ENCODE data around the gene FDPS.
"Not testable (repeated sequence)": the region's sequence is repeated elsewhere in the genome, so short reads cannot be mapped to it uniquely, and the experiment has no call there.

The FDPS gene

DNA sequence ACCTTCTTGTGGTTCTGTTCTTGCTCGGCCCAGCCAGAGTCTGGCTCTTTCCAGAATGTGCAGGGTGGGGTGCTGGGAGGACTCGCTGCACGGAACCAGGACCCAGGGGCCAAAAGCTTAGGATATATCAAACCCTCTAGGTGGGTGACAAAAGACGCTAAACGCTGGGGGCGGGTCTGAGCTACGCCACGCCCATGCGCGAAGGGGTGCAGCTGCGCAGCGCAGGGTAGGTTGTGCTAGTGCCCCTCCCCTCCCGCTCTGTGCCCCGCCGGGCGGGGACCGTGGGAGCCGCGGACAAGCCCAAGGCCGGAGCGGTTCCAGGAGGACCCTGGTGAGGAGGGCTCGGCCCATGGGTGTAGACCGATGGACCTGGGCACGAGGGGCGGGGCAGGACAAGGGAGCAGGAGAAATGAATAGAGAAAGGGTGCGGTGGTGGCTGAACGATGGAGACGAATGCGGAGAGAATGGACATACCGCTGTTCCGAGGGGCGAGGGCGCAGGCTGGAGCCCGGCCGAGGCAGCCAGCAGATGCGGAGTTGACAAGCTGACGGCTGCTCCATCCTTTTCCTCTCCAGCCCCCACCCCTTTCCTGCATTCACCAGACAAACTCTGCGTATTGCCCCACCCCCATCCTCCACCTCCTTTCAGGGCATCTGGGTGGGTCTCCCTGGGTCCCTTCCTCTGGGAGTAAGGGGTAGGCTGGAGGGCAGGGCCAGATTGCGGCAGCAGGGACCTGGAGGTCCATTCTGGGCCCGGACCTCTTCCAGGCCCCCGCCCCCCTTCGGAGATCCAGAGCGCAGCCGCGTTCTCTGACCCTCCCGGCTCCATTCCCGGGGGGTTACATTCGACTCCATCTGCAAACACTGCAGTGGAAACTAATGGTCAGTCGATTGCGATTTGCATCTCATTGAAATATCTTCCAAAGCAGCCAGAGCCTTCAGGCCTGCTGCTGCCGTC, 12.3 kb downstream of the FDPS start, which contains the start of gene RUSC1:
Gene RUSC1 (plus strand): TSS at position 234 of the 957 bp plus-strand sequence. CDS start 880 bp downstream, outside the sequence.
- DNase-seq, result peak; percentile 86

DNA sequence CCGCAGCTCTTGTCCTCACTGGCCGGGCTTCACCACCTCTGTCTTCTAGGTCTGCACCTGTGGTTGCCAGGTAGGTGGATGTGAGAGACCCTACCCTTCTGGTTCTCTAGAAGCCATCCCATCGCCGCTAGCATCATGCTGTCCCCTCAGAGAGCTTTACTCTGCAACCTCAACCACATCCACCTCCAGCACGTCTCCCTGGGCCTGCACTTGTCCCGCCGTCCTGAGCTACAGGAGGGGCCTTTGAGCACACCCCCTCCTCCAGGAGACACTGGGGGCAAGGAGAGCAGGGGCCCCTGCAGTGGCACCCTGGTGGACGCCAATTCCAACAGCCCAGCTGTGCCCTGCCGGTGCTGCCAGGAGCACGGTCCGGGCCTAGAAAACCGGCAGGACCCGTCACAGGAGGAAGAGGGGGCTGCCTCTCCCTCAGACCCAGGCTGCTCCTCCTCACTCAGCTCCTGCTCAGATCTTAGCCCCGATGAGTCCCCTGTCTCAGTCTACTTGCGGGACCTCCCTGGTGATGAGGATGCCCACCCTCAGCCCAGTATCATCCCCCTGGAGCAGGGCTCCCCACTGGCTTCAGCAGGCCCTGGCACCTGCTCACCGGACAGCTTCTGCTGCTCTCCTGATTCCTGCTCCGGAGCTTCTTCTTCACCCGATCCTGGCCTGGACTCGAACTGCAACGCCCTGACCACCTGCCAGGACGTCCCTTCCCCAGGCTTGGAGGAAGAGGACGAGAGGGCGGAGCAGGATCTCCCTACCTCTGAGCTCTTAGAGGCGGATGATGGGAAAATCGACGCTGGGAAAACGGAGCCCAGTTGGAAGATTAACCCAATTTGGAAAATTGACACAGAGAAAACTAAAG, 13.2 kb downstream of the FDPS start:
- no peak for DNase-seq

DNA sequence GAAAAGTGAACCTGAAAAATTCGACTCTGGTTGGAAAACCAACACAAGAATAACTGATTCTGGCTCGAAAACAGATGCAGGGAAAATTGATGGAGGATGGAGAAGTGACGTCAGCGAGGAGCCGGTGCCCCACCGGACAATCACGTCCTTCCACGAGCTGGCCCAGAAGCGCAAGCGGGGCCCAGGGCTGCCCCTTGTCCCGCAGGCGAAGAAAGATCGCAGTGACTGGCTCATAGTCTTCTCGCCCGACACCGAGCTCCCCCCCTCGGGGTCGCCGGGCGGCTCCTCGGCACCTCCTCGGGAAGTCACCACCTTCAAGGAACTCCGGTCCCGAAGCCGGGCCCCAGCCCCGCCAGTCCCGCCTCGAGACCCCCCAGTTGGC, 13.9 kb downstream of the FDPS start:
- no peak for DNase-seq

DNA sequence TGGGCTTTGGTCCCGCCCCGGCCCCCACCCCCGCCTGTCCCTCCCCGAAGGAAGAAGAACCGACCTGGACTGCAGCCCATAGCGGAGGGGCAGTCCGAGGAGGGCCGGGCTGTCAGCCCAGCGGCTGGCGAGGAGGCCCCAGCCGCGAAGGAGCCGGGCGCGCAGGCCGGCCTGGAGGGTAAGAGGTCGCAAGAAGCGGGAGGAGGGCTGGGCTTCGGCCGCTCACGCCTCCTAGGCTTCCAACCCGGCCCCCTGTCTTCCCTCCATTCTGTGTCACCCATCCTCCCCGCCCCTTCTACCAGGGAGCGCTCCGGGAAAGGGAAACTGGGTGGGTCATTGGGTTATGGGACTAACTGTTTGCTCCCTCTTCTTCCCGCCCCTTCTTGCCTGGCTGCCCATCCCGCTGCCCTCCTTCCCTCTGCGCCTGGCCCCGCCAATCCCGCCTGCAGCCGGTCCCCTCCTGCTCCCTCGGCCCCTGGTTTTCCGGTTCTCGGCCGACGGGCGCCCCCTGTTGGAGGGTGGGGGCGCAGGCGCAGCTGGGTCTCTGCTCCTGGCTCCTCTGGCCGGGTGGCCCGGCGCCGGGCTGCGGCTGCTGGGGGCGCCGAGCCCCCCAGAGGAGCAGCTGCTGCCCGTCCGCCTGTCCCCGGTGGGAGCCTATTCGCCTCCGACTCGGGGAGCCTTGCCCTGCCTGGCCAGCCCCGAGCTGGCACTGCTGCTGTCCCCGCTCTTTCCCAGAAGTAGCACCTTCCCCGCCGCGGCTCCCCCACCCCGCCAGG, 14.5 kb downstream of the FDPS start:
- DNase-seq, result peak; percentile 96

DNA sequence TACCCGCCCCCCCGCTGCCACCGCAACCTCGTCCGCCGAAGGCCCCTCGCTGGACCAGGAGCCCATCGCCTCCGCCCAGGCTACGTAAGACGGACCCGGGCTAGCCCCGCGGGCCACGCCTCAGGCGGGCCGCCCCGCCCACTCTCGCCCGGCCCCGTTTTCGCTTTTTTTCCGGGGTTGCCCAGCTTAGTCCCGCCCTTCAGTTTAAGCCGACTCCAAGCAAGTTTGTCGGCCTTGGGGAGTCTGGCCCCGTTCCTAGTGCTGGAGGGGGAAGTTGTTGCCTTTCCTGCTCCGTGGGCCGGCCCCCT, 15.0 kb downstream of the FDPS start:
- DNase-seq, result peak; percentile 94

DNA sequence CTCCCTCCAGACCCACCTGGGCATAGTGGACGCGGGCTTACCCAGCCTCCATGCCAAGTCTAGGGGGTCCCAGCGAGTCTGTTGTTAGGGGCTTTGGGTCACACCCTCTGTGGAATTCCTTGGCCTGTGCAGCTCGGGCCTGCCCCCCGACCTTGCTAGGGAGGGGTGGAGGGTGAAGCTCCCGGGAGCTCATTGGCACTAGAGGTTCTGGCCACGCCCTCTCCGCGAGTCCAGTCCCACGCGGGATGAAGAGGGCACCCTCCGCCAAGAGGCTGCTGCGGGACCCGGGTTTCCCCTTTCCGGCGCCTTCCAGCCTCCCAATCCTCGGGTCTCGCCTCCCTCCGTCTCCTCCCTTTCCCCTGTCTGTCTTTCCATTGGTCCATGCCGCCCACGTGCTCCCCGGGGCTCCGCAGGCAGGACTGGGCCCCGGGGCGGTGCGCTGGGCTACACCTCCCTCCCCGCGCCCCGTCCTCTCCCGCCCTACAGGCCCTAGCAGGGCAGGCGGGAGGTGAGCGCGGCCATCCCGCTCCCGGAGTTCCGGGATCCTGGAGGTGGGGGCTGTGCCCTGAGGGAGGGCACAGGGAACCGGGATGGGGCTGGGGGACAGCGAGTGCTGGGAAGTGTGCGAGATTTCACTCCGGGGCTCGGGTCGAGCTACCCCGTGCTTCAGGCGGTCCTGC, 15.5 kb downstream of the FDPS start:
- DNase-seq, result peak; percentile 97

DNA sequence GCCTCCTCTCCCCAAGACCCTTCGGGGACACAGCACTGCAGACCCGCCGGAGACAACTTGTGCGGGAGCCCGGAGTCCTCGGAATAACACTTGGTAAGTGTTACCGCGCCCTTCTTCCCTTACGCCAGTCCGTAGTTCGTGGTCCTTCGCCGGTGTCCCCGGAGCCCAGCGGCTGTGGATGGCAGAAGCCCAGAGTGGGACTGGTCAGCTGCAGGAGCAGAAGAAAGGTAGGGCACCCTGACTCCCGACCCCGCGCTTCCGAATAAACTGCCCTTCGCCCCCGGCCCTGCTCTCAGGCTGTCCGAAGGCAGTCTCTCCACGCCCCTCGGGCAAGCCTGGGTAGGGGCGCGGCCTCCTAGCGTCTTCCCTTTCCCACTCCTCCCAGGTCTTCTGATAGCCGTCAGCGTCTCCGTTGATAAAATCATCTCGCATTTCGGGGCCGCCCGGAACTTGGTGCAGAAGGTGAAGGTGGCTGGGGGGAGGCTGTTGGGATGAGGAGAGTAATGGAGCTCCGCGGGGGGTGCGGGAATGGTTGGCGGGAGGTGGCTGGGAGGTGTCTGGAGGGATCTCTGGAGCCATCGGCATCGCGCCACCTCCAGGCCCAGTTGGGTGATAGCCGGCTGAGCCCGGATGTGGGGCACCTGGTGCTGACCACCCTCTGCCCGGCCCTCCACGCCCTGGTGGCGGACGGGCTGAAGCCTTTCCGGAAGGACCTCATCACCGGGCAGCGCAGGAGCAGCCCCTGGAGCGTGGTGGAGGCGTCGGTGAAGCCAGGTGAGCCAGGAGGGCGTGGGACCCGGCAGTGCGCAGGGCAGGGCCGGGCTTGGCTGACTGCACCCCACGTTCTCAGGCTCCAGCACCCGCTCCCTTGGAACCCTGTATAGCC, 16.3 kb downstream of the FDPS start:
- DNase-seq, result peak; percentile 65

DNA sequence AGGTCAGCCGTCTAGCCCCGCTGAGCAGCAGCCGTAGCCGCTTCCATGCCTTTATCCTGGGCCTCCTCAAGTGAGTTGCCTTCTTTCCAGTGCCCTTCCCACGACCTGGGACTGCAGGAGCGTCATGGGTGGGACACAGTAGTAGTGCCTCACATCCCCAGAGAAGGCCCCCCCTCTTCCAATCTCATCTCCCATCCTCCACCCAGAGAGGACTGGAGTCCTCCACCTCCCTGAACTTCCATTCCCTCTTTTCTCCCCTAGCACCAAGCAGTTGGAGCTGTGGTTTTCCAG, 16.9 kb downstream of the FDPS start:
- no peak for DNase-seq

DNA sequence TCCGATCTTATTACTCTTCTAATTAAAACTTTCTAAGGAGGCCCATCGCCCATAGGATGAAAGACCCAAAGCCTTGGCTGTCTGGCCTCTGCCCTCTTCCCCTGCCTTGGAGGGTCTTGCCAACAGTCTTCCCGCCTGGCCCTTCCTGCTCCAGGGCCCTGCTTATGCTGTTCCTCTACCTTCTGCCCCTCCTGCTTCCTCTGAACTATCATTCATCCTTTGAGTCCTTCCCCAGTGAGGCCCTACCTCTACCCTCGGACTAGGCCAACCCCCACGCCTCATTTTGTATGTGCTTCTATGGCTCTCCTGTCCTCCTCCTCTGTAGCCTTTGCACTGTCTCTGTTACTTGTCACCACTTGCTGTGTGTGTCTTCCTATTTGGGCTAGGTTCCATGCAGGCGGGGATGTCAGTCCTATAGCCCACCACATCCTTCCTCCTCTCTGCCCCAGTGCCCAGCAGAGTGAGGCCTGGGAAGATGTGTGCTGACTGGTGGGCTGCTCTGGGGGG, 17.4 kb downstream of the FDPS start:
- DNase-seq, result no peak

DNA sequence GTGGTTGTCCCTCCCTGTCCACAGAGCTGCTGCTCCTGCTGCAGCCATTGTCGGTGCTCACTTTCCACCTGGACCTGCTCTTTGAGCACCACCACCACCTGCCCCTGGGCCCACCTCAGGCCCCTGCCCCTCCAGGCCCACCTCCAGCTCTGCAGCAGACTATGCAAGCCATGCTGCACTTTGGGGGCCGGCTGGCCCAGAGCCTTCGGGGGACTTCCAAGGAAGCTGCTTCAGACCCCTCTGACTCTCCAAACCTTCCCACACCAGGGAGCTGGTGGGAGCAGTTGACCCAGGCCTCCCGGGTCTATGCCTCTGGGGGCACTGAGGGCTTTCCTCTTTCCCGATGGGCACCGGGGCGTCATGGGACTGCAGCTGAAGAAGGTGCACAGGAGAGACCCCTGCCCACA, 18.0 kb downstream of the FDPS start:
- DNase-seq, result no peak

DNA sequence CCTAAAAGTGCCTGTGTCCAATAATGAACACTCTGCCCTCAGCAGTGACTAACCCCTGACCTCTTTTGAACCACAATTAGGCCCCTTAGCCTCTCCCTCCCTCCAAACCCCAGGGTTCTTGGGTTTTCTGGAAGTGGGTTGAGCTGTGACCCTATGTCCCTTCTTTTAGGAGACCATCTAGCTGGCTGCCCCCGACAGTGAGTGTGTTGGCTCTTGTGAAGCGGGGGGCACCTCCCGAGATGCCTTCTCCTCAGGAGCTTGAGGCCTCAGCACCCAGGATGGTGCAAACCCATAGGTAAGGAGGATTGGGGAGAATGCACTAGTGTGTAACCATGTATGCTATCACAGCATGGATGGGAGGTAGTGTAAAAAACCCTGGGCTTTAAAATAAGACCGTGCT, 19.3 kb downstream of the FDPS start:
- DNase-seq, result no peak

DNA sequence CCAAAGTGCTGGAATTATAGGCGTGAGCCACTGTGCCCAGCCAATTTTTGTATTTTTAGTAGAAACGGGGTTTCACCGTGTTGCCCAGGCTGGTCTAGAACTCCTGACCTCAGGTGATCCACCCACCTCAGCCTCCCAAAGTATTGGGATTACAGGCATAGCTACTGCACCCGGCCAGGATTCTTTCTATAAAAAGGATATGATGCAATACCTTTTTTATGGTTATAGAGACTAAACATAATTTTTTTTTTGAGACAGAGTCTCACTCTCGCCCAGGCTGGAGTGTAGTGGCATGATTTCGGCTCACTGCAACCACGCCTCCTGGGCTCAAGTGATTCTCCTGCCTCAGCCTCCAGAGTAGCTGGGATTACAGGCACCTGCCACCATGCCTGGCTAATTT, 20.2 kb downstream of the FDPS start:
- not testable (repeated sequence) for DNase-seq

DNA sequence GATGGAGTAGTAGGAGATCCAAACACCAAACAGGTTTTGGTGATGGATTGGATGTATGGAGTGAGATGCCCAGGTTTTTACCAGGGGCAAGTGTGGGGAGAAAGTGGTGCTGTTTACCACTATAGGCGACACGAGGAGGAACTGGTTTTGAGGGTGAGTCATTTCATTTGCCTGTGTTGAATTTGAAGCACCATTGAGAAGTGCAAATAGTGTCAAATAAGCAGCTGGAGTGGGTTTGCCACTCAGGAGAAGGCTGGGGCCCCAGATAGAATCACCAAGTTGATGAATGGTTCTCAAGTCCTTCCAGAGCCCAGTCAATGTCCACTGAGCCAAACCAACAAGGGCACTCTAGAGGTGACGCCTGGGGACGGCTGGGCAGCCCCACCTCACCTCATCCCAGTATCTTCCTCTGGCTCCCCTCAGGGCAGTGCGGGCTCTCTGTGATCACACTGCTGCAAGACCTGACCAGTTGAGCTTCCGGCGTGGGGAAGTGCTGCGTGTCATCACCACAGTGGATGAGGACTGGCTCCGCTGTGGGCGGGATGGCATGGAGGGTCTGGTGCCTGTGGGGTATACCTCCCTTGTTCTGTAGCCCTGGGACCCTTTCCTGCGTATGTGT, 21.4 kb downstream of the FDPS start:
- no peak for DNase-seq

DNA sequence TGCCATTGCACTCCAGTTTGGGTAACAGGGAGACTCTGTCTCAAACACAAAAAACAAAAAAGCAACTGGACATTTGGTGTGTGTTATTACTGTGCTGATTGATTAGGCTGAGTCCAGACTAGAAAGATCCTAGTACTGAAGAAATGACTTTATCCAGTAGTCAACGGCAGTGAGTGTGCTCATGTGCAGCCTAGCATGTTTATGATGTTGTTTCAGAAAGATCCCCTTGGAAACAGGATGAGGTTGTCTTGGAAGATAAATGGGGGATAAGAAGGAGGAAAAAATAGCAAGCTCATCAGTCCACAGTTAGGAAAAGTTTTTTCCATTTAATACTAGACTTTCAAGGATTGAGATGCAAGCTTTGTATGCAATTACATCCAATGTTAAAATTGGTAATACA, 26.3 kb downstream of the FDPS start:
- DNase-seq, result no peak

DNA sequence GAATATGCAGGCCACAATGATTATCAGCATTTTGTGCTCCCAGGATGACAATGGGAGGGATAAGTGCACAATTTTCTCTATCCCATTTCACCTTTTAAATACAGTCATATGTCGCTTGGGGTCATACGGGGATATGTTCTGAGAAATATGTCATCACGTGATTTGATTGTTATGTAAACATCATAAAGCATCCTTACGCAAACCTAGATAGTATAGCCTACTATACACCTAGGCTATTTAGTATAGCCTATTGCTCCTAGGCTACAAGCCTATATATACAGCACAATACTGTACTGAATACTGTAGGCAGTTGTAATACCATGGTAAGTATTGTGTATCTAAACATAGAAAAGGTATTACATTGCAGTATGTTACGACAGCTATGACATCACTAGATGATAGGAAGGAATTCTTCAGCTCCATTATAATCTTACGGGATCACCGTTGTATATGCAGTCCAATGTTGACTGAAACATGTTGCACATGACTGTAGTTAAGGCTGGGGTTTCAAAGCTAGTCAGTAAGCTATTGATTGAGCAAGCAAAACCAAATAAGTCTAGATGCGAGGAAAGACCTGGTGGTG, 30.9 kb downstream of the FDPS start:
- DNase-seq, result no peak

DNA sequence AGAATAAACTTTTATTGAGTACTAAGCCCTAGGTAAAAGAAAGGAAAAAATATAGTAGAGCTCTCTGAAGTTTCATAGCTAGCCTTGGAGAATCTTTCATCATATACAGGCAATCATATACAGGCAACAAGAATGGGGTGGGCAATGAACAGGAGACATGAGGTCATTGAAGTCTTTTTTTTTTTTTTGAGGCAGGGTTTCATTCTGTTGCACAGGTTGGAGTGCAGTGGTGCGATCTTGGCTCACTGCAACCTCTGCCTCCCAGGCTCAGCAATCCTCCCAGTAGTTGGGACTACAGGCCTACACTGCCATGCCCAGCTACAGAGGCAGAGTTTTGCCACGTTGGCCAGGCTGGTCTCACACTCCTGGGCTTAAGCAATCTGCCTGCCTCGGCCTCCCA, 34.2 kb downstream of the FDPS start:
- DNase-seq, result no peak

DNA sequence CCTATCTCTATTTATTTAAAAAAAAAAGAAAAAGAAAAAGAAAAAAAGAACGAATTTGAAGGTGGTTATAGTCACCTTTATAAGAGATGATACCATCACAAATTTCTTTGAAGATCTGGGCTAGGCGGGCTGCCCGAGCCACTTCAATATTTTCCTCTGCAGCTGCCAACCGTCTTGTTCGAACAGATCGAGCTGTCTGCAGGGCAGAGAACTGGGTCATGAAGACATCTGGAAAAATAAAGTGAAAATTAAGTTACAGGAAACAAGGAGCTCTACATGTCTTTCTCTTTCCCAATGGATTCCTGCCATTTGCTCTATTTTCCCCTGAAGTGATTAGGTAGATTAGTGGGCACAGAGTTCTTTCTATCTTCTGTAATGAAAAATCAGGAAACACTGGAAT, 44.0 kb downstream of the FDPS start:
- DNase-seq, result peak; percentile 37

DNA sequence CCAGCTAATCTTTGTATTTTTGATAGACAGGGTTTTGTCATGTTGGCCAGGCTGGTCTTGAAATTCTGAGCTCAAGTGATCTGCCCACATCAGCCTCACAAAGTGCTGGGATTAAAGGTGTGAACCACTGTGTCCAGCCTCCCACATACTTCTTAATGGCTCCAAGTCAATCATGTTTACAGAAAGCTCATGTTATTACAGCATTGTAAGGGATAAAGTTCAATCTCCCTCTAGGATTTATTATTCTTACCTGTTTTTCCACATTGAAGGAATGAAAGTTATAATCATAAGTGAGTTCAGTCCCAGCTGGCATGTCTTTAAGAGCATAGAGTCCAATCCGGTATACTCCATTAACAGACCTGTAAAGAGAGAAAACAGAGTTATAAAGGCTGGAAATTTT, 51.4 kb downstream of the FDPS start:
- DNase-seq, result no peak

All from left hindlimb (tissue), 1 donor.